ENCODE data around the gene NISCH.

GRCh38 chr3:52441091-52441771, 14.2 kb upstream of the NISCH start:
- no peak for TF ChIP-seq CTCF (IDR thresholded peaks at IDR 0.05)
- TF ChIP-seq POLR2A (IDR thresholded peaks at IDR 0.05; ENCODE audit: low read length) = no peak
- TF ChIP-seq NPAS2 (CRISPR knock-in tag; IDR thresholded peaks at IDR 0.05; ENCODE audit: borderline replicate concordance) = no peak
- TF ChIP-seq SMC3 (IDR thresholded peaks at IDR 0.05) = no peak
- TF ChIP-seq ELK1 (IDR thresholded peaks at IDR 0.05; ENCODE audit: low read depth, low read length) = no peak
- no peak for TF ChIP-seq FOSB (CRISPR knock-in tag; IDR thresholded peaks at IDR 0.05)
- TF ChIP-seq HDAC2 (IDR thresholded peaks at IDR 0.05) = no peak
